Loucy (cell line): Measurements from ENCODE around the gene FZR1.

ENCODE experiments used
- CTCF ChIP-seq: fragments of 200-600 bp; sonication (generic); conservative IDR thresholded peaks from 2 replicates; pipeline ENCODE4 v1.5.1; 2014; ENCODE audit warnings: mild to moderate bottlenecking, antibody characterized with exemption, low read length
- EZH2phosphoT487 ChIP-seq: fragments of 200-600 bp; IDR thresholded peaks from 2 replicates; pipeline ENCODE4 v1.6.1; 2018; ENCODE audit warnings: antibody characterized with exemption, mild to moderate bottlenecking, moderate library complexity, borderline replicate concordance

GRCh38 chr19:3557461-3558248, 51.5 kb downstream of the FZR1 start, which contains the start of gene MFSD12:
- TF ChIP-seq CTCF (no peak), EZH2phosphoT487 (no peak)
